GM19351 (cell line): ENCODE measurements around the gene MAVS.
"Not testable (repeated sequence)": the region's sequence is repeated elsewhere in the genome, so short reads cannot be mapped to it uniquely, and the experiment has no call there.

Experiments
- ATAC-seq: cut with Tn5 transposase; IDR thresholded peaks from one replicate; pipeline ENCODE4 v1.9.1; 2021; ENCODE audit warnings: mild to moderate bottlenecking, moderate library complexity; ENCODE audit not compliant: unreplicated experiment

MAVS gene

DNA sequence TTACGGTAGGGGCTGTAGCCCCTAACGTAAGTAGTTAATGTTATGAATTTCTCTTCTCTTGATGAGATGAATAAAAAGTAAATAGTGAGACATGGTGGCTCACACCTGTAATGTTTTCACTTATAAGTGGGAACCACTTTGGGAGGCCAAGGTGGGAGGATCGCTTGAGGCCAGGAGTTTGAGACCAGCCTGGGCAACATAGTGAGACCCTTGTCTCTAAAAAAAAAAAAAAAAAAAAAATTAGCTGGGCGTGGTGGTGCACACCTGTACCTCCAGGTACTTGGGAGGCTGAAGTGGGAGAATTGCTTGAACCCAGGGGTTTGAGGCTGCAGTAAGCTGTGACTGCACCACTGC lies 32.3 kb downstream of the MAVS start:
- ATAC-seq = not testable (repeated sequence)

DNA sequence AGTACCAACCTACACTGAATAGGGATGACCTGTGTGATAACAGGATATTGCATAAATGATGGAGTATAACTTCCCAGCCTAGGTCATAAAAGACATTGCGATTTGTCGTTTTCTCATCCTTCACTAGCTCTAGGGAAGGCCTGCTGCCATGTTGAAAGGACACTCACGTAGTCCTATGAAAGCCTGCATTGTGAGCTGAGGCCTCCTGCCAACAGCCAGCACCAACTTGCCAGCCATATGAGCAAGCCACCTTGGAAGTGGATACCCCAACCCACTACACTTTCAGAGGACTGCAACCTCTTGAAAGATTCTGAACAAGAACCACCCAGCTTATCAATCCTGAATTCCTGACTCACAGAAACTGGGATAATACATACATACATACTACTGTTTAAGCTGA lies 39.1 kb downstream of the MAVS start:
- no peak for ATAC-seq

DNA sequence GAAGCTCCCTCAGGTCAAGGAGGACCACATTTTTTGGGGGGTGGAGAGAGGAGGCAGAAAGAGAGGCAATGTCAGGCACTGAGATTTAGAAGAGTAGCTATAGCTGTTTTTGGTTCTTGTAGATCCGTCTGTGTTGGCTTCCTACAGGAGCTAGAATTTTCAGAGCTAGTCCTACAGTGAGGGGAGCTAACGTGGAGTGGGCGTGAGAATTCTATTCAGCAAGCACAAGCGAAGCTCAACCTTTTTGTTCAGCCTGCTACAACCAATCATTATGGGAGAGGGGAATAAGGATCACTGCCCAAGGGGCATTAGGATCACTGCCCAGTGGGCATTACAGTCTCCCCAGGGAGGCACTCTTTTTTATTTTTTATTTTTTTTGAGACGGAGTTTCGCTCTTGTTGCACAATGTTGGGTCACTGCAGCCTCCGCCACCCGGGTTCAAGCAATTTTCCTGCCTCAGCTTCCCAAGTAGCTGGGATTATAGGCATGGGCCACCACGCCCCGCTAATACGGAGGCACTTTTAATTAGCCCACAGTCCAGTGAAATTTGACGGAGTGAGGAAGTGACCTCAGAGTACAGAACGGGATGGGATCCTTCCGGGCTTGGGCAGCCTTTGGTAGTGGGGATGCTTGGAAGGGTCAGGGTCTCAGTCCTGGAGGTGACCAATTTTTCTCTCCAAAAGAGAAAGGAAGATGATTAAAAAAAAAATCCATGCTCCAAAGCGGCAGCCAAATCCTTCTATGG lies 41.4 kb downstream of the MAVS start:
- ATAC-seq = no peak

DNA sequence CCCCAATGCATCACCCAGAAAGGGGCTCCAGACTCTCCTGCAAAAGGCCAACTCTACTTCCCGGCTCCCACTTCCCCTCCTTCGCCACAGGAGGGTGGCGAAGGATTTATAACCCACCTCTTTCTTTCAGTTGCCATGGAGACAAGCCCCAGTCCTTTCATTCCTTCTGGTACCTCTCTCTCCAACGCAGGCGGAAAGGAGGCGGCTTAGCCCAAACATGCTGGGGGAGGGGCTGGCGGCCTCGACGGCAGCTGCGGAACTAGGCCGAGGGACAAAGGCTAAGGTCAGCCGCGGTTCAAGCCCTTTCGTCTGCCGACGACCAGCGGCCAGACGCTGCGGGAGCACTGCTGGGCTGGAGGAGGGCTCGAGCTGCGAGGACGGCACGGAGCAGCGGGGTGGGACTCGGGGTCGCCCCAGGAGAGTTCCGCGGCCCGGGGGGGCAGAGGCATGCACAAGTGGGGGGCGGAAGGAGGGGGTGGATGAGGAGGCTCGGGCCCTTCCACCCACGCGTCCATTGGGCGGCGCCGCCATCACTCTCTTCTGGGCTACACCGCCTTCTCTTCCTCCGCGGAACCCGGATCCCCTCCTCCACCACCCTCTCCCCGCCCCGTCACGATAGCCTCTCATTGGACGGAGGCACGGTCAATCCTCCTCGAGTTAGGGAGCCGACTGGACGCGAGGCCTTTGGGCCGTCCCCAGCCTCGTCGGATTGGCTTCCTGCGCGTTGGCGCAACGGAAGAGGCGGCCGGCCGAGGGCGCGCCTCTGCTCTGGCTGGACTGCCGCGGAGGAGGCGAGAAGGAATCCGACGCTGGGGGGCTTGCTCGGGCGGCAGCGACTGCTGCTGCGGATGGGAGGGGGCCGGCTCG lies 42.2 kb downstream of the MAVS start, which contains the start of gene PANK2:
PANK2 (plus strand) TSS at position 766 of the 867 bp plus-strand sequence.
- ATAC-seq = peak; percentile 92

DNA sequence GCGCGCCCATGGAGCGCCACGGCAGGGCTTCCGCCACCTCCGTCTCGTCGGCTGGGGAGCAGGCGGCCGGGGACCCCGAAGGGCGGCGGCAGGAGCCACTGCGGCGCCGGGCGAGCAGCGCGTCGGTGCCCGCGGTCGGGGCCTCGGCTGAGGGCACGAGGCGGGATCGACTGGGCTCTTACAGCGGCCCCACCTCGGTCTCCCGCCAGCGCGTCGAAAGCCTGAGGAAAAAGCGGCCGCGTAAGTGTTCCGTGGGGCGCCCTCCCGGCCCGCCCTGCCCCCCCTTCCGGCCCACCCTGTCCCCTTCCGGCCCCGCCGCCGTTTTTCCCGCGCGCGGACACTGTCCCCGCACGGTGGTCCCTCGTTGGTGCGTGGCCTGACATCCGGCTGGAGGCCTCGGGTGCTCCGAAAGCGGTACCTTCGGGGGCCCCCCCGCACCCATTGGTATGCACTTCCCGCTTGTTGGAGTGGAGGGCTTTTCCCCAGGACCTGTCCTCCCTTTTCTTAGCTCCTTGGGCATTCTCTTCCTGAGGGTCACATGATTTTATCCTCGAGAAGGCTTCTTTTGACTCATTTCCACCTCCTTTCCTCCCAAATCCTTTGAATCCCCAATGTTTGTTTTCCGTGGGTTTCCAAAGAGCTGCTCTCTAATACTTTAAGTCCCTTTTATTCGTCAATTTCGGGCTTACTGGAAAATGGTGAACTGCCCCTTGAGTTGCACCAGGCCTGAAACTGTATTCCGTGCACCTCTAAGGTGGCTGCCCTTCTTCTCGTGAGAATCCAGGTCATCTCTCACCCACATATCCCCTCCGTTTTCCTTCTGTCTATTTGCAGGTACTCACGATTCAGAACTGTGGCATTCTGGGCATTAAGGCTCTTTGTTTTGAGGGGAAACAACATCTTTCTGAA lies 43.1 kb downstream of the MAVS start:
- peak; percentile 17 for ATAC-seq

DNA sequence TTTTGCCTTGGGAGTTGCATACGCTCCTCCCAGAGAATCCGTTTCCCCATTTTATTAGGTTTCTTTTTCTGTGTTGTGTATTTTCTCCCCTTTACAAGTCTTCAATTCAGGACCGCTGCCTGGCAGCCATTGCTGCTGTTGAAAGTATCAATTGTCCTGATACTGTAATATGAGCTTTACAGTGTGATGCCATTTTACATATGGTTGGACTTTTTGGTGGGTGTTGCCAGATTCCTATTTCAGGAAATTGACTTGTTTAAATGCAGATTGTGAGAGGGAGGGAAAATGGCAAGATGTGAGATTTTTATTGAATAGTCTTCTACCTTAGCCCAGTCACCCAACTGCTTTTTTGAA lies 43.7 kb downstream of the MAVS start:
- no peak for ATAC-seq

DNA sequence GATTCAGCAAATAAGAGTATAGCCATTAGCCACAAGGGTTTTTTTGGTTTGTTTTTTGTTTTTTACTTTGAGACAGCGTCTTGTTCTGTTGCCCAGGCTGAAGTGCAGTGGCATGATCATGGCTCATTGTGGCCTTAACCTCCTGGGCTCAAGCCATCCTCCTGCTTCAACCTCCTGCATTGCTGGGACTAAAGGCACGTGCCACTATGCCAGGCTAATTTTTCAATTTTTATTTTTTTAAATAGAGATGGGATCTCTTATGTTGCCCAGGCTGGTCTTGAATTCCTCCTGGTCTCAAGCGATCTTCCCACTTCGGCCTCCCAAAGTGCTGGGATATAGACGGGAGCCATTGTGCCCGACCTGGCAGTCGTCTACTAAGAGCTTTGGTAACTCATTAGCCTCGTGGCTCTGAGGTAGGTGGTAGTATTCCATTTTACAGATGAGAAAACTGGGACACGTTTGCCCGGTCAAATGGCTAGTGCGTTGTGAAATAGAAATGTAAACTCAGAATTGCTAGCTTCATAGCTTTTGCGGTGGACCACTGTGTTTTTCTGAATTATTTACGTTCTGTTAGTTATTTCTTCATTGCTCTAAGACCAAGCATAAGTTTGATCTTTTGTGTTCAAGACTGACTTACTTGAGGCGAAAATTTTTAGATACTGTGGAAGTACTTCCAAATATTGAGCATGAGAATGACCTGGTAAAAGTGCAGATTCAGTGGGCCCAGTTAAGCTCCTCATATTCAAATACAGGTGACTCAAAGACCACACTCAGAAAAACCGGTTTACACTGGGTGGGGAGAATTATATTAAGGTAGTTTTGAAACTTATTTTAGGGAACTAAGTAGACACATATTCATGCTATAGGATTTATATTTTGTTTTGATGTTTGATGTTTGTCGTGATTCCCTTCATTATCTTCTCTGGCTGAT lies 44.6 kb downstream of the MAVS start:
- no peak for ATAC-seq

DNA sequence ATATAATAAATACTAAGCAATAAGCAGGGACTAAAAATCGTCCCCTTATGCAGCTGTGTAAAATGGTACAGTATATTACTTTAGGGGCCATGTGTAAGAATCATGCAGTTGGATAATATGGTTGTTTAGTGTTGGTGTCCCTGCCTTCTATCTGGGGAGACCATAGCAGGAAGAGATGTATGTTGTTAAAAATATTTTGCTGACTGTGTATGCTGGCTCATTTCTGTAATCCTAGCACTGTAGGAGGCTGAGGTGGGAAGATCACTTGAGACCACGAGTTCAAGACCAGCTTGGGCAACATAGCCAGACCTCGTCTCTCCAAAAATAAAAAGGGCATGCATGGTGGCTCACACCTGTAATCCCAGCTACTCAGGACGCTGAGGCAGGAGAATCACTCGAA lies 48.2 kb downstream of the MAVS start:
- ATAC-seq = no peak

DNA sequence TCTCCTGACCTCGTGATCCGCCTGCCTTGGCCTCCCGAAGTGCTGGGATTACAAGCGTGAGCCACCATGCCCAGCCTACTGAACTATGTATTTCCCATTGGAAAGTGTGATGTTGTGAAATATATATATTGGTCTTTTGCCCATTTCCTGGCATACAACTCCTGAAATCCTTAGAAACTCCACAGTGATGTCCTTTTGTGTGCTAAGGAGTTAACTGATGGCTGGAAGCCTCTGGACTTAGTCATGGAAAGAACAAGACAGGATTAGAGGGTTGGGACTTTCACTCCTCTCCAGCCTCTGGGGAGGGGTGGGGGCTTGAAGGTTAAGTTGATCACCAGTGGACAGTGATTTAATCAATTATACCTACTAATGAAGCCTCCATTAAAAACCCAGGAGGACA lies 49.7 kb downstream of the MAVS start:
- no peak for ATAC-seq

DNA sequence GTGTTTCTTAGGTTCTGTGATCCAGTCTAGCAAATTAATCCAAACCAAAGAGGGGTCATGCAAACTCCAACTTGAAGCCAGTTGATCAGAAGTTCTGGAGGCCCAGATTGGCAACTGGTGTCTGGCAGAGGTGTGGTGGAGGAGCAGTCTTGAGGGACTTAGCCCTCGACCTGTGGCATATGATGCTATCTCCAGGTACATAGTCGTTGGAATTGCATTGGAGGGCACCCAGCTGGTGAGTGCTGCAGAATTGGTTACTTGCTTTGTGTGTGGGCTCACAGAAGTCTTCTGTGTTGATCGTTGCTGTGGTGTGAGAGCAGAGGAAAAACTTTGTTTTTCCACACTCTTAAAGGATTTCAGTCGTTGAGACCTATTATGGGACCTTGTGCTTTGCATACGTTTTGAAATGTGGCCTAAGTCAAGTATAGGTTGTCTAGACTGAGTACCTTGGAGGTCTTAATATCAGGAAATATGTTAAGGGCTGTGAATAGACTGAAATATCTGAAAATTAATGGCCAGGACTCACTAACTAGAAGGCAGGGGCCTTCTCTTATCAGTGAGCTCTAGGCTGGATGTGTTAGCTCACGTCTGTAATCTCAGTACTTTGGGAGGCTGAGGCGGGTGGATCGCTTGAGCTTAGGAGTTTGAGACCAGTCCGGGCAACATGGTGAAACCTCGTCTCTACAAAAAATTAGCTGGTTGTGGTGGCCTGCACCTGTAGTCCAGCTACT lies 50.4 kb downstream of the MAVS start:
- no peak for ATAC-seq

DNA sequence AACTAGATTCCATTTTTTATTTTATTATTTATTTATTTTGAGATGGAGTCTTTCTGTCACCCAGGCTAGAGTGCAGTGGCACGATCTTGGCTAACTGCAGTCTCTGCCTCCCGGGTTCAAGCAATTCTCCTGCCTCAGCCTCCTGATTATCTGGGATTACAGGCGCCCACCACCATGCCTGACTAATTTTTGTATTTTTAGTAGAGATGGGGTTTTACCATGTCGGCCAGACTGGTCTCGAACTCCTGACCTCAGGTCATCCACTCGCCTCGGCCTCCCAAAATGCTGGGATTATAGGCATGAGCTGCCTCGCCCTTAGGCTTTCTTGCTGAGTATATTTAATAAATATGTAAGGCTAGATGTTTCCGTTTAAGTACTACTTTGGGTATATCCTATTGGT lies 51.5 kb downstream of the MAVS start:
- not testable (repeated sequence) for ATAC-seq

DNA sequence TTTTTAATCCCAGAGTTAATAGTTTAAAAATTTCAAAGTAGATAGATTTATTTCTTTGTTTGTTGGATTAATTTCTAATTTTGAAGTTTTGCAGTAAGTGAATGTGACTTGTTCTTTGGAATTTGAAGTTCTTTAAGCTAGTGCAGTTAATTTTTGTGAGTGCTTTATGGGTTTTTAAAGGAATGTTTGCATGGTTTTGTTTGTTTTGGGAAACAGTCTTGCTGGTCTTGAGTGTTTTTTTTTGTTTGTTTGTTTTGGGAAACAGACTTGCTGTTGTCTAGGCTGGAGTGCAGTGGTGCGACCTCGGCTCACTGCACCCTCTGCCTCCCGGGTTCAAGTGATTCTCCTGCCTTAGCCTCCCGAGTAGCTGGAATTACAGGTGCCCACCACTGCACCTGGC lies 52.0 kb downstream of the MAVS start:
- no peak for ATAC-seq

DNA sequence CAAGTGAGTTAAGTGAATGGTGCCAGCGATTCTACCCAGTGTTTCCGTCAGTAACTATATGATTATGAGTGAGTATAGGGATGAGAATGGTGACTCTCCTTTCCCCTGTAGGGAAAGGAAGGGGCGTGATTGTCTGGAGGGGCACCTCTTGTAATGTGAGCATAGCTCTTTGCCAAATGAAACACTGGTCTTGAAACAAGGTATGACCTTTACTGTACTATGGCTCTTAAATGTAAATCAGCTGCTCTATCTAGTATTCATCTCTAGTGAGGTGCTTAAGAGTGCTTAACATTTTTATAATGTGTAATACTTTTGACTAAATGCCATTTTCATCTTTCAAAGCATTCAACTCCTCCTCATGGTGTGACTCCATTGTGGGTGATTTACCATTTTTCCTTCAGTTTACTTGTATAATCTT lies 53.6 kb downstream of the MAVS start:
- ATAC-seq = no peak

DNA sequence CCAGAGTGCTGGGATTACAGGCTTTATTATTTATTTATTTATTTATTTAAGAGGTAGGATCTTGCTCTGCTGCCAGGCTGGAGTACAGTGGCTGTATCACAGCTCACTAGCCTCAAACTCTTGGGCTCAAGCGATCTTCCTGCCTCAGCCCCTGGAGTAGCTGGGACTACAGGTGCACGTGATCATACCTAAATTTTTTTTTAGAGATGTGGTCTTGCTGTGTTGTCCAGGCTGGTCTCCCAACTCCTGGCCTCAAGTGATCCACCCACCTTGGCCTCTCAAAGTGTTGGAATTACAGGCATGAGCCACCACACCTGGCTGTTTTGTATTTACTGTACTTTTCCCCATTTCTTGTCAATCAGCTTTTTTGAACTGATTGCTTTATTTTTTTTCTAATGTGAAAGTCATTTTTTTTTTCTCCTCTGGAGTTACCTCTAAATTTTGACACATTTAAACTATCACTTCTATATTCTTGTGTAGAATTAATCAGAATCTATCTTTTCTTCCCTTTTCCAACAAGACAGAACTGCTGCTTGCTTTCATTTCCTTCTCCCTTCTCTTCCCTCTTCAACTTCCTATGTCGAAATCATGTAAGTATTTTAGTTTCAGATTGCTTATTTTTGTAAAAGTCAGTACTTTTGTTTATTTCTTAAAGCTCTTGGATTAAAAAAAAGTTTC lies 54.5 kb downstream of the MAVS start:
- no peak for ATAC-seq

DNA sequence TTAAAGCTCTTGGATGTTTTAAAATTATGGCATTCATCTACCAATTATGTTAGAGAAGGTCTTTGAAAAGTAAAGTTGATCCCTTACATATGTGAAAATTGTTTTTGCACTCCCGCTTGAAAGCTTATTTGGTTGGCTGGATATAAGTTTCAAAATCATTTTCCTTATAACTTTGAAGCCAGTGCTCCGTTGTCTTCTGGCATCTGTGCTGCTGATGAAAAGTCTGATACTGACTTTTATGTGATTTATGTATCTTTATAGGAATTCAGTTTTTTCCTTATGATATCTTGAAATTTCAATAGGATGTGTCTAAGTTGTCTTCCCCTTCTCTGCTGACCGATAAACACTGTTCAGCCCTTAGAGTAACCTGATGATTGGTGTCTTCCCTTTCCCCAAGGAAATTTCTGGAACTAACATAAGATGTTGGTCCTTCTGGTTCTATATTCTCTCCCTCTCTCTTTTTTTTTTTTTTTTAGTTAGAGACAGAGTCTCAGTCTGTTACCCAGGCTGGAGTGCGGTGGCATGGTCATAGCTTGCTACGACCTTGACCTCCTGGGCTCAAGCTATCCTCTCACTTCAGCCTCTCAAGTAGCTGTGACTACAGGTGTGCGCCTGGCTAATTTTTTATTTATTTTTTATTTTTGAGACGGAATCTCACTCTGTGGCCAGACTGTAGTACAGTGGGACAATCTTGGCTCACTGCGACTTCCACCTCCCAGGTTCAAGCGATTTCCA lies 55.2 kb downstream of the MAVS start:
- ATAC-seq = no peak

DNA sequence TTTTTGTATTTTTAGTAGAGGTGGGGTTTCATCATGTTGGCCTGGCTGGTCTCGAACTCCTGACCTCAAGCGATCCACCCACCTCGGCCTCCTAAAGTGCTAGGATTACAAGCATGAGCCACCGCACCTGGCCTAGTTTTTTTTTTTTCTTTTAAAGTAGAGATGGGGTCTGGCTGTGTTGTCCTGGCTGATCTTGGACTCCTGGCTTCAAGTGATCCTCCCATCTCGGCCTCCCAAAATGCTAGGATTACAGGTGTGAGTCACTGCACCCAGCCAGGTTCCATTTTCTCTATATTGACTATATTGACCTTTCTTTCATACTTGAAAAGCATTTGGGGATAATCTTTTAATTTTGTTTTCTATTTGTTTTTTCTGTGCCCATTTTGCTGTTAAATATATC lies 55.8 kb downstream of the MAVS start:
- no peak for ATAC-seq

DNA sequence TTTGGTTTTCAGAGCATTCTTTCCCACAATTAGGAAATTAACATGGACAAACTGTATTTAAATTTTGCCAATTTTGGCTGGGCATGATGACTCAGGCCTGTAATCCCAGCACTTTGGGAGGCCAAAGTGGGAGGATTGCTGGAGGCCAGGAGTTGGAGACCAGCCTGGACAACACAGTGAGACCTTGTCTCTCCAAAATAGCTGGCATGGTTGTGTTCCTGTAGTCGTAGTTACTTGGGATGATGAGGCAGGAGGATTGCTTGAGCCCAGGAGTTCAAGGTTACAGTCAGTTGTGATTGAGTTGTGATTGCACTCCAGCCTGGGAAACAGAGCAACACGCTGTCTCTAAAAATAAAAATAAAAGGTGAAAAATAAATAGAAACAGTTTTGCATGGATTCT lies 57.6 kb downstream of the MAVS start:
- ATAC-seq = no peak

DNA sequence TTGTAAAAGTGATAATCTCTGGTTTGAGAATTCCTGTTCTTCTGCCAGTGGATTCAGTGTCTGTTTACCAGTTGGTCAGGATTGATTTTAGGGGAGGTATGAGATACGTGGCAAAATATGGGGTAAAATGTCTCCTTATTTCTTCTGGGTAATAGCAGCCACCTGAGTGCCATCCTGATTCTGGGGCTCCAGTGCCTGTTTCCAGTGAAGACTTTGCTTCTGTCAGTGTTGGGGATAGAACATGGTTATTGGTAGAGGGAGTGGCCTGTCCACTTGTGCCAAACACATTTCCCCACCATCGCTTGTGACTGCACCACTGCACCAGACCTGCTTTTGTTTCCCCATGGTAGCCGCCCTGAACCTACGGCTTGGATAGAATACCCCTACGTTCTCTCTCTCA lies 58.2 kb downstream of the MAVS start:
- ATAC-seq = no peak
